GM21786 (cell line): ENCODE data around the gene CSTB.

Experiments used
- ATAC-seq: cut with Tn5 transposase; IDR thresholded peaks from one replicate; pipeline ENCODE4 v1.9.1; 2021; ENCODE audit not compliant: unreplicated experiment

CSTB gene

GRCh38 chr21:43752758-43753438, 23.2 kb downstream of the CSTB start:
- ATAC-seq, result no peak

- no peak for ATAC-seq
Observed at GRCh38 chr21:43751955-43752591, 24.0 kb downstream of the CSTB start.

- no peak for ATAC-seq
Observed at GRCh38 chr21:43750339-43751033, 25.6 kb downstream of the CSTB start.

- ATAC-seq, result no peak
Observed at GRCh38 chr21:43749651-43750262, 26.4 kb downstream of the CSTB start.

DNA sequence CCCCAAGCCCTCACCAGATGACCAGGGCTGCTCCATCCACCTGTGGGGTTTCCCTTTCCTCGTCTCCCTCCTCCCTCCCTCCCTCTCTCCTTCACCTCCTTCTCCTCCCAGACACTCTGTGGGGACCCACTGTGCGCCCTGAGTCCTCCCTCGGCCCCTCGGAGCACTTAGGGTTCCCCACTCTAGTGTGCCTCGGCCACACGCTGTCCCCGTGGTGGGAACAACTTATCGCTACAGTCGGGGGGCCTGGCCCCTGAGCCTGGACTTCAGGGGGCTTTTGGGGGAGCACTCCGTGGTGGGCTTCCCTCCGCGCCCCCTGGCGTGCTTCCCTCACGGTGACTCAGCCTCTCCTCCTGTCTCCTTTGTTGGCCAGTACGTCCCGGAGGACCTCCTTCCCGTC, 27.5 kb downstream of the CSTB start:
- no peak for ATAC-seq

DNA sequence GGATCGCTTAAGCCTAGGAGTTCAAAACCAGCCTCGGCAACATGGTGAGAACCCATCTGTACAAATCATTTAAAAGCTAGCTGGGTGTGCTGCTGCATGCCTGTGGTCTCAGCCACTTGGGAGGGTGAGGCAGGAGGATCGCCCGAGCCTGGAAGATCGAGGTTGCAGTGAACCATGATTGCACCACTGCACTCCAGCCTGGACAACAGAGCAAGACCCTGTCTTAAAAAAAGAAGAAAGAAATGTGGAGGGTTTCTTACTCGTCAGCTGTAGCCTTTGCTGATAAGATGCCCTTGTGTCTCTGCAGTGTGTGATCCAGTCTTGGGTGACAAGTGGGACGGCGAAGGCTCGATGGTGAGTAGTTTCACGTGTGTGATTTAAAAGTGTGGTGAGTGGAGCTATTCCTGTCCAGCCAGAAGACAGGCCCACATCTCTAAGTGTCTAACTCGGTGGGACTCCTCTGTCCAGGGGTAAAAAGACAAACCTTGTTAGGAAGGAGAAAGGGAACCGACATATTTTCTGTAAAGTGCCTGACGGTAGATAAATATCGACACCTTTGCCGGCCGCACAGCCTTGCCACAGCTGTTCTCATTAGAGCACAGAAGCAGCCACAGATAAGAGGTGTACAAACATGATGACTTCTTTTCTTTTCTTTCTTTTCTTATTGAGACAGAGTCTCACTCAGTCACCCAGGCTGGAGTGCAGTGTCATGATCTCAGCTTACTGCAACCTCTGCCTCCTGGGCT, 30.2 kb downstream of the CSTB start:
- ATAC-seq, result no peak

- no peak for ATAC-seq
Observed at GRCh38 chr21:43744725-43745124, 31.4 kb downstream of the CSTB start.

- no peak for ATAC-seq
Observed at GRCh38 chr21:43743947-43744346, 32.2 kb downstream of the CSTB start.

DNA sequence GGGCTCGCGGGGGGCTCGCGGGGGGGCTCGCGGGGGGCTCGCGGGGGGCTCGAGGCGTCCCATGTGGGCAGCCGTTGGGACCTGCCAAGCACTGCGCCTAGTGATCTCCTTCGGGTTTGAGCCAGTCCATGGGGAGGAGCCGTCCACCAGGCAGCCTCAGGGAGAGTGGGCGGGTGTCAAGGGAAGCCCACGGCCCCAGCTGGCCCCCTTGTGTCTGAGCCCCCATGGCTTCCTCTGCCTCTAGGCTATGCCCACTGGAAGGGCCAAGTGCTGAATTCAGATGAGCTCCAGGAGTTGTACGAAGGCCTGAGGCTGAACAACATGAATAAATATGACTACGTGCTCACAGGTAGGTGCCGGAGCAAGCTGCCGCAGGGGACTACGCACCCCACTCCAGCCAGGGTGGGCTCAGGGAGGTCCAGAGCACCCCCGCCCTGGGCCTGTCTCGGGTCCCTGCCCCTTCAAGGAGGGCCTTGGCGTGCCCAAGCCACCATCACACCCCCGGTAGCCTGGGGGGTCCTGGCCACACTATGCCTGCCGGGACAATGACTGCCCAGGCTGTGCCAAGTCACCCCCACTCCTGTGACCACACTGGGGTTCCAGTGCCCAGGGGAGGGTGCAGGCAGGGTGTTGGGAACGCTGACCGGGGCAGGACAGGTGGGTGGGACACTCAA, 34.5 kb downstream of the CSTB start:
- ATAC-seq, result no peak

- no peak for ATAC-seq
Observed at GRCh38 chr21:43740497-43741156, 35.5 kb downstream of the CSTB start.

GRCh38 chr21:43739621-43740435, 36.3 kb downstream of the CSTB start:
- ATAC-seq, result no peak

- ATAC-seq, result no peak
Observed at GRCh38 chr21:43737158-43737950, 38.8 kb downstream of the CSTB start.

- ATAC-seq, result no peak
Observed at GRCh38 chr21:43736224-43736883, 39.8 kb downstream of the CSTB start.

DNA sequence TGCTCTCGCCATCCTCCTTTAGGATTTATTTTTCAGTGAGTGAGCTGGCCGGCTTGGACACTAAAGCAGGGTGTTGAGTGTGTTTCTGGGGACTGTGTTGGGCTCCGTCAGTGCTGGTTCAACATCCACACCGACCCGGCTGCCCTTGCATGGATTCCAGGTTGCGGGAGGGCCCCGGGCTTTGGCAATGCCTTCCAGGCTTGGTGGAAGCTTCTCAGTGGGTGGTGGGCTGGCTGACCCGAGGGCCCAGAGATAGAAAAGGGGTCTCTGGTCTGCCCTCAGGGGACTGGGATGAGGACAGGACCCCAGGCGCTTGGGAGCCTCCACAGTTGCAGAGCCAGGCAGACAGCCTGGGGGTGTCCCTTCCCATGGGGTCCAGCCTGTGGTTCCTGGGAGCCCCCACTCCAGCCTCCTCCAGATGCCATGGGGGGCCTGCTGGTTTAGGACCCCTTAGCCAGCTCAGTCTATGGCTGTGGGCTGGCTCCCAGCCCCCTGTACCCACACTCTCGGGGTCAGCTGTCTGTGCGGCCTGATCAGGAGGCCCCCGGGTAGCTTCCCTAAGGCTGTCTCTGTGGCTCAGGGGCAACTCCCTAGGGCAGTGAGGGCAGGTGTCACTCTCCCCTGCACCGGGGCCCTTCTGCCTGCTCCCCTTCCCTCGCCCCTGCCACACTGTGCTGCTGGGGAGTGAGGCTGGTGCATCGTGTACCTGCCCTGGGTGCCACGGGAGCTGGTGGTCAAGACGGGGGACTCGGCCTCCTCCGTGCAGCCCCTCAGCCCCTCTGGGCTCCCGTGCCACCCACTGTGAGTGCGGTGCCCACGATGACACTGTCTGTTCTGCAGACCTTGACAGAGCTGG, 40.6 kb downstream of the CSTB start:
- ATAC-seq, result no peak

DNA sequence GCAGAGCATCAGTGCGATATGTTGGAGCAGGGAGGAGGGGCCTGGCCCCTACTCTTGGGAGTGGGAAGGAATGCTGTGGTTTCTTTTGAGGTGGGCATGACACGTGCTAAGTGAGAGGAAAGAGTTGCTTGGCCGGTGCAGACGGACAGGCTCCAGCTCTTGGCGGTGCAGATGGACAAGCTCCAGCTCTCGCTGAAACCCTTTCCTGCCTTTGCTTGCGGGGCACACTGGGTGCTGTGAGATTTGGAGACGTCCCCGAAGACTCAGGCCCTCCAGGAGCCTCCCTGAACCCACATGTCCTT, 41.2 kb downstream of the CSTB start:
- ATAC-seq, result no peak

DNA sequence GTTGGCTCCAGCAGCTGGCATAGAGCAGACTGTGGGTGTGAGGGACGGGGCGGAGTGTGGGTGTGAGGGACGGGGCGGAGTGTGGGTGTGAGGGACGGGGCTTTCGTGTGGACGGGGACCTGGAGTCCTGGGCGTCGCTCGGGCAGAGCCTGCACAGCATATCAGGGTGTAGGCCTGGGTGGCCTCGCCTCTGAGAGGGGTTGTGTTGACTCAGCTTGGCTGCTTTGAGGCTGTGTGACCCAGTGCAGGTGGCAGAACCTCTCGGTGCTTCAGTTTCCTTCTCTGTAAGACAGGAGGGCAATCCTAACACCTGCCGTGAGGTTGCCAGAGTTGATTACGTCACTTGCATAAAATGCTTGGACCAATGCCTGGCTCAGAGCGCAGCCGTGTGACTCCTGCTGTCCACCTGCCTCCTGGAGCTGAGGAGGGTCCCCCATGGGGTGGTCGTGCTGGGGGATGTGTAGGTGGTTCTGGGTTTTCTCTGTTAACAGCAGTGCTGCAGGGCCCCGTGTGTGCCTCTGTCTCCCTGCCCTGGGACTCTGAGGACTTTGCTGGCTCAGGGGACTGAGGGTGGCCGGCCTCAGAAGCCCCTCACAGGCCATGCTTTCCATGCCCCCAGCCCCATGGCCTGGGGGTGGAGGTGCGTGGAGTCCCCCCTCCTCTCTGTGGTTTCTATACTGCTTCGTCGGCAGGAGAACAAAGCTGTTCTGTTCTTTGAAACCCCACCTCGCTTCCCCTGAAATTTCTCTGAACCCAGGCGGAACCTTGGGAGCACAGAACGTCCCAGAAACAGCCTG, 41.8 kb downstream of the CSTB start:
- ATAC-seq, result no peak
